ENCODE measurements around the gene LGI2.

LGI2 gene

DNA sequence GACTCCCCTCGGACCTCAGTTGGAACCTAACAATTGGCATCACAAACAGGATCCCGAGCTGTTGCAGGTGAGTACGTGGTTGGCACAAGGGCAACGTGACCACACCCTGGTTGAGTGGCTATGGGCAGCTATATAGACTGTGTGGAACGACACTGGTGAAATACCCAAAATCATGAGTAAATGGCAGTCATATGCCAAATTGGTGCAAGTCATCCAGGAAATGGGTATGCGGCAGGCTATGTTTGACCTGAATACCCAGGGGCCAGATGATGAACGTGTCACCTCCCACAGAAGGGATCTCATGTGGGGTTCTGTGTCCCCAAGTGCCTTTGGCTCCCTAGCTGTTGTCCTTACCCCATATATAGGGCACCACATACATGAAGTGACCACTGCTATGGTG lies 64.7 kb downstream of the LGI2 start:
- no peak for DNase-seq (ENCODE audit: low read depth)

DNA sequence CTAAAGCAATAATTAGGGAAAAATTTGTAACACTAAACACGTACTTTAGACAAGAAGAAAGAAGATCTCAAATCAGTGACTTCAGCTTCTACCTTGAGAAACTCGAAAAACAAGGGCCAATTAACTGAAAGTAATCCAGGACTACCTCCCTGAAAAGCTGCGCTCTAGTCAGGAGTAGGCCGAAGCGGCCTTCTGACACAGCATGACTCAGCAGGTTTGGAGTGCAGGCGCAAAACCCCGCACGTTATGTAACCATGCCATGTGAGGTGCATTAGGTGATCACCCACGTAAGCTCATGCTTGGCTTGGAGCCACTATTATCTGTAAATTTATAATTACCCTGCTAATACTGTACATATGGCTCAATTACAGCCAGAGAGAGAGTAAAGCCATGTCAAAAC lies 65.1 kb downstream of the LGI2 start:
- DNase-seq (ENCODE audit: low read depth) = no peak

GRCh38 chr4:24963277-24963676 lies 67.5 kb downstream of the LGI2 start:
- no peak for DNase-seq (ENCODE audit: low read depth)

DNA sequence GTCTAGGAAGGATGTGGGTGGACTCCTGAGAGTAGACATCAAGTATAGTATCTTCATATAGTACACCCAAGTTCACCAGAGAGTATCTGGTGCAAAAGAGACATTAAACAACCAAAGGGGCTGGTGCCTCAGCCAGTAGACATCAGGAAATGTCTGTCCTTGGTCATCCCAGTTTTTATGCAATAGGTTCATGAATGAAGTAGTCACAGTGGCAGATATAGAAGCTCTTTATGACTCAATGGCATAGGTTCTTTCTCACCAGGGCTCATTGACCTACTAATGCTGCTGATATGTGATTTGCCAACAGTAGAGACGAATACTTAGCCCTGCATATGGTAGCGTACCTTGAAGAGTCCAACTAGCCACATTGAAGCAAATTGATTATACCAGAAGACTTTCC lies 72.9 kb downstream of the LGI2 start:
- DNase-seq (ENCODE audit: low read depth) = no peak

- DNase-seq (ENCODE audit: low read depth) = no peak
Observed at GRCh38 chr4:24956763-24957162, 74.0 kb downstream of the LGI2 start.

DNA sequence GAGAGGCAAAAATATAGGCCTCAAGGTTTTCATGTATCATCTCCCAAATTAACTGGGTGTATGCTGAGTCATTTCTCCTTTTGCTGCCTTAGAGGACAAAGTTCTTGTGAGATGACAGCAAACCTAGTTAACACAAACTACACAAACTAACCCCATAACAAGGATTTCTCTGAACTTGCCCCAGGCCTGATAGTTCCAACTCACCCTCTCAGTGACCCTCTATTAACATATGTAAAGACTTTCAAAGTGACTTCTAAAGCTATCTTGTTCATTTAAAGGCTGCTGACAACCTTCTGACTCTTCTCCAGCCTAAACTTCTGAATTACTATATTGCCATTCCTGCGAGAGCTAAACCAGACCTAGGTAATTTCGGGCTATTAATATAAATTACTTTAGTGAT lies 74.7 kb downstream of the LGI2 start:
- DNase-seq (ENCODE audit: low read depth) = no peak

DNA sequence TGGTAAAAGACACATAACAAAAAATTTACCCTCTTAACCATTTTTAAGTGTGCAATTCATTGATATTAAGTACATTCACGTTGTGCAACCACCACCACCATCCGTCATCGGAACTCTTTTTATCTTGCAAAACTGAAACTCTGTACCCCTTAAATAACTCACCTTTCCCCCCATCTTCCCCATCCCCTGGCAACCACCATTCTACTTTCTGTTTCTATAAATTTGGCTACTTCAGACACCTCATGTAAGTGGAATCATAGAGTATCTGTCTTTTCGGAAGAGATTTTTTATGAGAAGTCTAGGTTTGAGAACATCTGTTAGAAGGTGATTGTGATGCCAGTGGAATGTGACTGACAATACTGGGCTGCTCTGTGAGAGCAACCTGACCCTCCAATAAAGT lies 78.1 kb downstream of the LGI2 start:
- DNase-seq (ENCODE audit: low read depth) = no peak

DNA sequence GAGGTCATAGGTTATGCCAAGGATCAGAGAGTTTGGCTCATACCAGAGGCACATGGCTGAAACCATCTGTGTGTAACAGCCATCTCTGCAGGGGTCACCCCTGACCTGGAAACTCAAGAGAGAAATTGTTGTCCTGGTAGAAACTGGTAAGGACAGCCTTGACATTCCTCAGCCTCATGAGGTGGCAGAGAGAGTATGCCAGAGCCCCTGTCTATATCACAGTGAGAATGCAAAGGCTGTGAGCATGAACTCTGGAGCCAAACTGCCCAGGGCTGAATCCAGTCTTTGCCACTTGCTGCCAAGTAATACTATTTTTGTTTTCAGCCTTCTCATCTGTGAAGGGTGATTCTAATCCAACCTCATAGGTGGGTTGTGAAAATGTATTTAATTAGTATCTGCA lies 80.8 kb downstream of the LGI2 start:
- no peak for DNase-seq (ENCODE audit: low read depth)

All from CMK (cell line).